ENCODE results near the gene TIAM1.

GRCh38 chr21:31235671-31236450 is 108.2 kb downstream of the TIAM1 start:
- no peak for TF ChIP-seq CTCF (conservative IDR thresholded peaks at IDR 0.05; ENCODE audit: low read length)
- TF ChIP-seq EZH2phosphoT487 (IDR thresholded peaks at IDR 0.05; ENCODE audit: borderline replicate concordance, low read depth, low read length): no peak
